GM12878 (cell line): ENCODE measurements around the gene MYOM1. TPM values are rescaled to one million over a fixed set of nuclear protein-coding genes. Genes with fewer than 3 reads are reported as not detected.

Experiments used
- ATAC-seq: fragments of 200-7000 bp; cut with Tn5 transposase; 3 replicates; pipeline ENCODE4 v1.9.1; 2020; ENCODE audit warnings: mild to moderate bottlenecking, moderate library complexity
- BruUV-seq: library from RNA; stranded (reverse); fragments of 400-500 nt; replicated peaks from 2 replicates; lab custom pipeline; 2021; lab: Mats Ljungman, UMichigan
- CTCF ChIA-PET: fragments of 300-600 bp; sonication (Branson Sonifier 250); formaldehyde crosslinking; extraction: SDS; loops from one replicate; lab custom pipeline; 2021; ENCODE audit warnings: inconsistent platforms; lab: Yijun Ruan, JAX
- POLR2A ChIA-PET: fragments of 350-600 bp; formaldehyde crosslinking; extraction: SDS; loops from one replicate; lab custom pipeline; 2021; ENCODE audit warnings: inconsistent platforms; lab: Charles Lee
- RAD21 ChIA-PET: fragments of 300-600 bp; sonication (Branson Sonifier 250); formaldehyde crosslinking; loops from one replicate; lab custom pipeline; 2023; ENCODE audit warnings: antibody characterized with exemption; ENCODE audit not compliant: unreplicated experiment; lab: Charles Lee
- SMC1A ChIA-PET: fragments of 300-600 bp; sonication (Branson Sonifier 250); formaldehyde crosslinking; loops from one replicate; lab custom pipeline; 2023; ENCODE audit not compliant: unreplicated experiment, uncharacterized antibody; lab: Charles Lee
- DNase-seq: peaks from one replicate; pipeline ENCODE4 v3.0.0-alpha.2; 2011; ENCODE audit warnings: low read depth, low spot score
- FAIRE-seq: peaks from 3 replicates; lab custom pipeline; 2011; peaks lifted over from hg19 to GRCh38; lab: Jason Lieb, UNC
- H2AFZ ChIP-seq: 2 replicates; pipeline ENCODE4 v1.6.0; 2011; ENCODE audit warnings: low read depth, low read length, control low read depth; ENCODE audit not compliant: control insufficient read depth
- H3K27ac ChIP-seq: 2 replicates; pipeline ENCODE4 v1.5.1; 2011; ENCODE audit warnings: control low read depth; ENCODE audit not compliant: control insufficient read depth, insufficient read depth
- H3K27me3 ChIP-seq, 2 experiments: replicated peaks in 1 of 2; 2 replicates each; pipeline versions ENCODE4 v1.6.0 to v1.6.1; 2011; ENCODE audit warnings: low read length in 1 of 2; ENCODE audit not compliant: control insufficient read depth in 2 of 2, insufficient read depth in 2 of 2
- H3K36me3 ChIP-seq, 2 experiments: 2 replicates each; pipeline ENCODE4 v1.5.1; 2011; ENCODE audit warnings: low read length in 1 of 2; ENCODE audit not compliant: control insufficient read depth in 2 of 2, insufficient read depth in 2 of 2
- H3K4me1 ChIP-seq: 2 replicates; pipeline ENCODE4 v1.6.1; 2011; ENCODE audit warnings: mild to moderate bottlenecking, low read length, moderate library complexity, mixed read lengths; ENCODE audit not compliant: control insufficient read depth, insufficient read depth
- H3K4me2 ChIP-seq: 2 replicates; pipeline ENCODE4 v1.6.0; 2011; ENCODE audit warnings: control low read depth; ENCODE audit not compliant: control insufficient read depth, insufficient read depth
- H3K4me3 ChIP-seq: fragments of 200-600 bp; sonication (generic); 2 replicates; pipeline ENCODE4 v1.5.1; 2016
- H3K79me2 ChIP-seq: 2 replicates; pipeline ENCODE4 v1.6.0; 2011; ENCODE audit warnings: low read length; ENCODE audit not compliant: control insufficient read depth, insufficient read depth
- H3K9ac ChIP-seq: 2 replicates; pipeline ENCODE4 v1.8.0; 2011; ENCODE audit warnings: low read length, control low read depth, mixed read lengths; ENCODE audit not compliant: control insufficient read depth, insufficient read depth
- H3K9me3 ChIP-seq: replicated peaks from 3 replicates; pipeline ENCODE4 v1.5.1; 2011; ENCODE audit warnings: mild to moderate bottlenecking, low read length; ENCODE audit not compliant: control insufficient read depth, insufficient read depth
- H4K20me1 ChIP-seq: 2 replicates; pipeline ENCODE4 v1.6.0; 2011; ENCODE audit not compliant: control insufficient read depth, insufficient read depth
- ATF7 ChIP-seq: fragments of 450-650 bp; IDR thresholded peaks from 2 replicates; pipeline ENCODE4 v1.6.1; 2016; ENCODE audit warnings: low read depth, mild to moderate bottlenecking
- CREB1 ChIP-seq: IDR thresholded peaks from 2 replicates; pipeline ENCODE4 v1.6.1; 2012; ENCODE audit warnings: low read depth, mild to moderate bottlenecking, inconsistent platforms
- CTCF ChIP-seq, 3 experiments: IDR thresholded peaks in 2 of 3; conservative IDR thresholded peaks in 1 of 3; 2 replicates each; pipeline ENCODE4 v1.5.1; 2011; ENCODE audit warnings: low read depth in 3 of 3, low read length in 3 of 3, mild to moderate bottlenecking in 3 of 3, control low read depth in 2 of 3, moderate library complexity in 2 of 3, inconsistent platforms in 1 of 3, mixed read lengths in 1 of 3; ENCODE audit not compliant: control insufficient read depth in 2 of 3, insufficient read depth in 1 of 3; ENCODE audit errors: extremely low read depth in 1 of 3
- EGR1 ChIP-seq, 2 experiments: IDR thresholded peaks; 1 replicate in 1 of 2; 2 replicates in 1 of 2; pipeline ENCODE4 v1.6.1; 2011 to 2012; ENCODE audit warnings: low read depth in 2 of 2, low read length in 2 of 2, borderline replicate concordance in 1 of 2, mild to moderate bottlenecking in 1 of 2, moderate library complexity in 1 of 2
- KLF5 ChIP-seq: fragments of 450-650 bp; IDR thresholded peaks from 2 replicates; pipeline ENCODE4 v1.6.1; 2014; ENCODE audit warnings: mild to moderate bottlenecking; ENCODE audit not compliant: partially characterized antibody
- MAX ChIP-seq: IDR thresholded peaks from 2 replicates; pipeline ENCODE4 v1.6.1; 2012; ENCODE audit warnings: low read depth, low read length, improper control_type of control experiment
- MXI1 ChIP-seq: fragments of 150-350 bp; IDR thresholded peaks from 2 replicates; pipeline ENCODE4 v1.6.1; 2011; ENCODE audit warnings: low read depth, mild to moderate bottlenecking, inconsistent platforms, low read length, improper control_type of control experiment
- PAX5 ChIP-seq: IDR thresholded peaks from 2 replicates; pipeline ENCODE4 v1.6.1; 2011; ENCODE audit warnings: low read depth, low read length, borderline replicate concordance
- POLR2AphosphoS5 ChIP-seq: IDR thresholded peaks from 2 replicates; pipeline ENCODE4 v1.6.1; 2011; ENCODE audit warnings: mild to moderate bottlenecking, low read length, inconsistent platforms
- RAD51 ChIP-seq: fragments of 450-650 bp; IDR thresholded peaks from 2 replicates; pipeline ENCODE4 v1.6.1; 2016; ENCODE audit warnings: moderate library complexity, mild to moderate bottlenecking, inconsistent platforms
- RB1 ChIP-seq: fragments of 450-650 bp; formaldehyde crosslinking; IDR thresholded peaks from 2 replicates; pipeline ENCODE4 v1.6.1; 2017; ENCODE audit warnings: mild to moderate bottlenecking, borderline replicate concordance
- SP1 ChIP-seq: IDR thresholded peaks from one replicate; pipeline ENCODE4 v1.6.1; 2011; ENCODE audit warnings: low read depth, low read length
- TARDBP ChIP-seq: IDR thresholded peaks from 2 replicates; pipeline ENCODE4 v1.6.1; 2016; ENCODE audit warnings: borderline replicate concordance
- TCF7 ChIP-seq: IDR thresholded peaks from 2 replicates; pipeline ENCODE4 v1.6.1; 2014; ENCODE audit warnings: antibody characterized with exemption, borderline replicate concordance
- ZNF24 ChIP-seq: fragments of 450-650 bp; IDR thresholded peaks from 2 replicates; pipeline ENCODE4 v1.6.1; 2017; ENCODE audit warnings: antibody characterized with exemption, mild to moderate bottlenecking
- WGBS: methylation state at CpG from one replicate; pipeline ENCODE4 v1.1.6; 2016; ENCODE audit warnings: low lambda C conversion rate; ENCODE audit not compliant: insufficient replicate concordance, insufficient coverage; ENCODE audit errors: missing lambda C conversion rate; 5-methylcytosine and 5-hydroxymethylcytosine counted together
- in situ Hi-C: fragments of 300-500 bp; cut with MboI; formaldehyde crosslinking; loops from 9 replicates; pipeline ENCODE4 v1.14.3; 2018; ENCODE audit warnings: mixed read lengths
- intact Hi-C: fragments of 100-400 bp; cut with micrococcal nuclease; formaldehyde crosslinking; loops from one replicate; pipeline ENCODE4 v1.14.2; 2022; ENCODE audit not compliant: unreplicated experiment
- polyA plus RNA-seq, 11 experiments: library from polyadenylated mRNA; depleted of rRNA in 4 of 11; unstranded in 6 of 11; stranded (reverse) in 5 of 11; fragments of >200 nt; fragmentation: Nextera tagmentation in 4 of 11; fragmentation: Illumina TruSeq in 1 of 11; extraction: Ambion mirVana in 4 of 11; extraction: Trizol in 1 of 11; gene quantifications; 1 replicate in 1 of 11; 2 replicates in 10 of 11; pipeline versions ENCODE4 v1.2.1 to v1.2.3, GENCODE V29; 2011 to 2016; ENCODE audit warnings: inconsistent platforms in 2 of 11, missing spikeins in 2 of 11, low read depth in 1 of 11
- total RNA-seq, 4 experiments: library from RNA; depleted of rRNA in 3 of 4; stranded (reverse); fragments of >200 nt in 3 of 4; fragmentation: Illumina TruSeq in 1 of 4; extraction: Trizol in 1 of 4; gene quantifications; 2 replicates each; pipeline versions ENCODE4 v1.2.1 to v1.2.3, GENCODE V29; 2013 to 2021
- TF ChIP-seq, protein P1 (sequence below): IDR thresholded peaks from 2 replicates; pipeline ENCODE4 v1.6.1; 2012; ENCODE audit warnings: low read depth, low read length, improper control_type of control experiment
- TF ChIP-seq, protein P2 (sequence below): fragments of 450-650 bp; IDR thresholded peaks from 2 replicates; pipeline ENCODE4 v1.6.1; 2016; ENCODE audit warnings: mild to moderate bottlenecking
- TF ChIP-seq, protein P3 (sequence below): fragments of 150-350 bp; IDR thresholded peaks from 2 replicates; pipeline ENCODE4 v1.6.1; 2016; ENCODE audit warnings: low read depth, low read length

MYOM1 gene
- total and polyA plus RNA-seq, 10 of the 15 experiments (the other 5 are each of a cell fraction or from before 2014, with no cell fraction given), result 0.06 to 1.0 (median 0.57) TPM

GRCh38 chr18:3027370-3027891, 192.3 kb downstream of the MYOM1 start:
- Histone ChIP-seq H3K4me1 (no peaks in the 10 kb centered on the region), H2AFZ (no peak overlapping the region), H3K27me3 (no peaks in the 10 kb centered on the region), H3K27ac (no peak overlapping the region), H3K4me3 (no peak overlapping the region), H3K9me3 (no peaks in the 10 kb centered on the region), H4K20me1 (no peaks in the 10 kb centered on the region), H3K9ac (no peak overlapping the region), H3K4me2 (no peak overlapping the region), H3K79me2 (no peaks in the 10 kb centered on the region), H3K36me3 (no peaks in the 10 kb centered on the region)
- BruUV-seq, result no TSS peak
- FAIRE-seq (no peak), DNase-seq (no peak), ATAC-seq (no peak)
- RAD21 ChIA-PET, result no interaction called here
- CTCF ChIA-PET, result interaction anchor here (1.5 kb wide), 1 partner anchor 35 kb away, joined by 5 read pairs; no protein-coding TSS in a partner anchor
- intact Hi-C loops, result no loop called here
- in situ Hi-C loops, result no loop called here
- SMC1A ChIA-PET, result no interaction called here
- POLR2A ChIA-PET, result no interaction called here
- TF ChIP-seq RB1, result no peak
- no peak for TF ChIP-seq MXI1
- TF ChIP-seq CTCF (IDR thresholded peaks at IDR 0.05 in 2 of 3, conservative IDR thresholded peaks at IDR 0.05 in 1 of 3; ENCODE audit: control insufficient read depth in 2 of 3, extremely low read depth in 1 of 3, insufficient read depth in 1 of 3, low read depth in 3 of 3, low read length in 3 of 3), result no peak
- TF ChIP-seq SP1, result no peak
- TF ChIP-seq, protein P1, sequence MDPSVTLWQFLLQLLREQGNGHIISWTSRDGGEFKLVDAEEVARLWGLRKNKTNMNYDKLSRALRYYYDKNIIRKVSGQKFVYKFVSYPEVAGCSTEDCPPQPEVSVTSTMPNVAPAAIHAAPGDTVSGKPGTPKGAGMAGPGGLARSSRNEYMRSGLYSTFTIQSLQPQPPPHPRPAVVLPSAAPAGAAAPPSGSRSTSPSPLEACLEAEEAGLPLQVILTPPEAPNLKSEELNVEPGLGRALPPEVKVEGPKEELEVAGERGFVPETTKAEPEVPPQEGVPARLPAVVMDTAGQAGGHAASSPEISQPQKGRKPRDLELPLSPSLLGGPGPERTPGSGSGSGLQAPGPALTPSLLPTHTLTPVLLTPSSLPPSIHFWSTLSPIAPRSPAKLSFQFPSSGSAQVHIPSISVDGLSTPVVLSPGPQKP, result no peak
- no peak for TF ChIP-seq ATF7
- TF ChIP-seq, protein P2, sequence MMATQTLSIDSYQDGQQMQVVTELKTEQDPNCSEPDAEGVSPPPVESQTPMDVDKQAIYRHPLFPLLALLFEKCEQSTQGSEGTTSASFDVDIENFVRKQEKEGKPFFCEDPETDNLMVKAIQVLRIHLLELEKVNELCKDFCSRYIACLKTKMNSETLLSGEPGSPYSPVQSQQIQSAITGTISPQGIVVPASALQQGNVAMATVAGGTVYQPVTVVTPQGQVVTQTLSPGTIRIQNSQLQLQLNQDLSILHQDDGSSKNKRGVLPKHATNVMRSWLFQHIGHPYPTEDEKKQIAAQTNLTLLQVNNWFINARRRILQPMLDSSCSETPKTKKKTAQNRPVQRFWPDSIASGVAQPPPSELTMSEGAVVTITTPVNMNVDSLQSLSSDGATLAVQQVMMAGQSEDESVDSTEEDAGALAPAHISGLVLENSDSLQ, result no peak
- no peak for TF ChIP-seq PAX5
- no peak for TF ChIP-seq RAD51
- TF ChIP-seq TCF7, result no peak
- no peak for TF ChIP-seq TARDBP
- TF ChIP-seq, protein P3, sequence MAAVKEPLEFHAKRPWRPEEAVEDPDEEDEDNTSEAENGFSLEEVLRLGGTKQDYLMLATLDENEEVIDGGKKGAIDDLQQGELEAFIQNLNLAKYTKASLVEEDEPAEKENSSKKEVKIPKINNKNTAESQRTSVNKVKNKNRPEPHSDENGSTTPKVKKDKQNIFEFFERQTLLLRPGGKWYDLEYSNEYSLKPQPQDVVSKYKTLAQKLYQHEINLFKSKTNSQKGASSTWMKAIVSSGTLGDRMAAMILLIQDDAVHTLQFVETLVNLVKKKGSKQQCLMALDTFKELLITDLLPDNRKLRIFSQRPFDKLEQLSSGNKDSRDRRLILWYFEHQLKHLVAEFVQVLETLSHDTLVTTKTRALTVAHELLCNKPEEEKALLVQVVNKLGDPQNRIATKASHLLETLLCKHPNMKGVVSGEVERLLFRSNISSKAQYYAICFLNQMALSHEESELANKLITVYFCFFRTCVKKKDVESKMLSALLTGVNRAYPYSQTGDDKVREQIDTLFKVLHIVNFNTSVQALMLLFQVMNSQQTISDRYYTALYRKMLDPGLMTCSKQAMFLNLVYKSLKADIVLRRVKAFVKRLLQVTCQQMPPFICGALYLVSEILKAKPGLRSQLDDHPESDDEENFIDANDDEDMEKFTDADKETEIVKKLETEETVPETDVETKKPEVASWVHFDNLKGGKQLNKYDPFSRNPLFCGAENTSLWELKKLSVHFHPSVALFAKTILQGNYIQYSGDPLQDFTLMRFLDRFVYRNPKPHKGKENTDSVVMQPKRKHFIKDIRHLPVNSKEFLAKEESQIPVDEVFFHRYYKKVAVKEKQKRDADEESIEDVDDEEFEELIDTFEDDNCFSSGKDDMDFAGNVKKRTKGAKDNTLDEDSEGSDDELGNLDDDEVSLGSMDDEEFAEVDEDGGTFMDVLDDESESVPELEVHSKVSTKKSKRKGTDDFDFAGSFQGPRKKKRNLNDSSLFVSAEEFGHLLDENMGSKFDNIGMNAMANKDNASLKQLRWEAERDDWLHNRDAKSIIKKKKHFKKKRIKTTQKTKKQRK, result no peak
- no peak for TF ChIP-seq KLF5
- TF ChIP-seq POLR2AphosphoS5, result no peak
- no peak for TF ChIP-seq EGR1 (IDR thresholded peaks at IDR 0.05; ENCODE audit: borderline replicate concordance in 1 of 2, low read depth in 2 of 2, low read length in 2 of 2)
- TF ChIP-seq MAX, result no peak
- no peak for TF ChIP-seq ZNF24
- no peak for TF ChIP-seq CREB1
- WGBS, result 89% methylated on average over 11 of the region's 11 CpGs
